Hepatic stellate cell (primary cell): ENCODE measurements around the gene PRDM1.
A peak's percentile ranks its signal among the peaks of the same experiment; 100 is the strongest.
"Not testable (repeated sequence)": the region's sequence is repeated elsewhere in the genome, so short reads cannot be mapped to it uniquely, and the experiment has no call there.

ENCODE experiments used
- DNase-seq: peaks from one replicate; pipeline ENCODE4 v3.0.0; 2011; ENCODE audit warnings: low spot score

PRDM1 gene

GRCh38 chr6:106138151-106138550 is 52.0 kb downstream of the PRDM1 start:
- no peak for DNase-seq

DNA sequence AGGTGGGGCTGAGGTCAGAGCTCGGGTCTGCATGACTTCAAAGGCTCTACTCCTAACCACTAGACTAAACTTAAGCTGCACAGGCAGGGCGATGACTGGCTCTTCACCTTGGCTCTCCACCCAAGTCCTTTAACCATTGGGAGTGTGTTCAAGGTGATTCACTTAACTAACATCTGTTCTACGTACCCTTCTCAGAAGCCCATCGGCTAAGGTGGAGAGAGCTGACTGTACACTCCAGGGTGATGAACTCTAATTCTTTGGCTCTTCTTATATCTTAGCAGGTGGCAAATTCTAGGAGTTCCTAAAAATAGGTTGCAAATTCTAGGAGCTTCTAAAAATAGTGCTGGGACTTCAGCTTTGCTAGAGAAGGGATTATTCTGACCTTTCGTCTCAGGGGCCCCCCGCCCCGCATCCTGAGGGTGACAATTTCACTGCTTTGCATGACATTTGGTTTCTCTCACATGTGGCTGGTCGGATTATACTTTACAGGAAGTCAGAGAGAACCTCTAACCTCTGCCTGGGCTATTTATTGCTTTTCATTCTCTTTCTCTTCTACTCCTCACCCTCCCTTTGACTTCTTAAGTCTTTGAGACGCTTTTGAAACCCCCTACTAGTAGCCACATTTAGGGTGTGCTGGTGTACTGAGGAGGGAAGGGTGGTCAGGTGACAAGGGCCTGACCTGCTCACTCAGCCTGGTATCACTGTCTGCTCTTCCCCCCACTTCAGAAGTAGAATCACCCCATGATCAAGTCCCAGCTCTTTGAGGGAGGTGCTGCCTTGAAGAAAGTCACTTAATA is 55.5 kb downstream of the PRDM1 start:
- no peak for DNase-seq

DNA sequence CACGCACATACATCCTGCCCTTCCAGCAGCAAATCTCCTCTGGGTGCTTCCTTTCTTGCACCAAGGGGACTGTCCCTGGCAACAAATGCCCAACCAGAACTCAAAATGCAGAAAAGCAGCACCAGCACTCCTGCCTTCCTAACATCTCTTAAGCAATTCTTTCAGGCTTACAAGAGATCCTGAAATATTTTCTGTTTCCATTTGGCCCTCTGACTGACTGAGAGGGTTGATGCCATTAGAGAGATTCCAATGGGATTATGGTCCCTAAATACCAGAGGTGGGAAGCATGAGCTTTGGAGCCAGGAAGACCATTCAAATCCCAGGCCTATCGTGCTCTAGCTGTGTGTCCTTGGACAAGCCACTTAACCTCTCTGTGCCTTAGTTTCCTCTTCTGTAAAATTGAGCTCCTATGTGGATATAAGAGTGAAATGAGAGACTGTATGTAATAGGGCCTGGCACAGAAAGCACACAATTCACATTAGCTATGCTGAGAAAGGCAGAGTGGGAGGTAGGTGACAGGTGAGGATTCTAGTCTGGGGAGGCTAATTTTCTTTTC is 56.8 kb downstream of the PRDM1 start:
- no peak for DNase-seq

DNA sequence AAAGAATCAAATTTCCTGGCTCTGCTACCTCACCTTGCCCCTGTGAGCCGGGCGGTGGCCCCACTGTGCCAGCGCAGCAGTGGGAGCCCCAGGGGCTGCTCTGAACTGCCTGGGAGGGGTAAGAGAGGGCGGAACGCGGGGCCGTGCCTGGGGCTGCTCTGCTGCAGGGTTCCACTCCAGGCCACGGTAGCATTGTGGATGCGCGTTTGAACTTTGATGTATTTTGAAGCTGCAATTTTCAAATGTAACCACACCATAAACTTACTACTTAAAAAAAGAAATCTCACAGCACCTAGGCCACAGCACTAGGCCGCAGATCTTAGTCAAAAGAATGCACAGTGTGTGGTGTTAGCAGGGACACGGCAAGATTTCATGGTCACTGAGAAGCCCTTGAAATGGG is 57.5 kb downstream of the PRDM1 start:
- DNase-seq, result no peak

DNA sequence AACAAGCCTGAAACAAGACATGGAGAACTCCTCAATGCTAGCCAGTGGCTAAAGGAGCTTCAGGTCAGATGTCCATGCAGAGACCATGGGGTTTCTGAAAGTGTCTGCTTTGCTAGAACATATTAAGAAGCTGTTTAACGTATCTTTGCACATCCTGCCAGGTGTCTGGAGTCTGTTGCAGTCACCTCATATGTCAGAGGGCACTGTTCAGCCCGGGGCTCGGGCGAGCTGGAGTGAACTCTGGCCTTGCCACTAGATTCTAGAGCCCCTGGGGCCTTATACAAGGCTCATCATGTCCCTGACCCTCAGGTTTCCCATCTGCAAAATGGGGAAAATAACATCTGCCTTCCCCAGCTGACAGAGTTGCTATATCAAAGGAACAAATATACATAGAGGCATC is 59.0 kb downstream of the PRDM1 start:
- DNase-seq, result no peak

DNA sequence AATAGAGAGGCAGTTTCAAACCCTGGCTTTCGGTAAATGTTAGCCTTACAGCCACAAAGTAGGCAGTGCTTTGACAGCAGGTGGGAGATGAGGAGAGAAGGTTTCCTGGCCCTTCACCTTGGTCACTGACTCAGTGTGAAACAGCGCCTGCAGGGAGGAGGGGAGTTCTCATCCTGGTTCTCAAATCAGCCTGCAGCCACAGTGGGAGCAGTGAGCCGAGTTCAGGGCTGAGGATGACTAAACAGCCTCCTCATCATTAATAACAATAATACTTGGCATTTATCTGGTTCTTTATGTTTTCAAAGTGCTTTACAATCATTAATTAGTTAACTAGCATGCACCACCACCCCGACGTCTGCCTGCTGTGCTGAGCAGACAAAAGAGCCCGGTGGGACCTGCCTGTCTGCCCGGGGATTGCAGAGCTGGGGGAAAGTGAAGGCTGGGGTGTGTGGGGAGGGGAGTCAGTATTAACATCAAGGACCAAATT is 59.6 kb downstream of the PRDM1 start:
- no peak for DNase-seq

DNA sequence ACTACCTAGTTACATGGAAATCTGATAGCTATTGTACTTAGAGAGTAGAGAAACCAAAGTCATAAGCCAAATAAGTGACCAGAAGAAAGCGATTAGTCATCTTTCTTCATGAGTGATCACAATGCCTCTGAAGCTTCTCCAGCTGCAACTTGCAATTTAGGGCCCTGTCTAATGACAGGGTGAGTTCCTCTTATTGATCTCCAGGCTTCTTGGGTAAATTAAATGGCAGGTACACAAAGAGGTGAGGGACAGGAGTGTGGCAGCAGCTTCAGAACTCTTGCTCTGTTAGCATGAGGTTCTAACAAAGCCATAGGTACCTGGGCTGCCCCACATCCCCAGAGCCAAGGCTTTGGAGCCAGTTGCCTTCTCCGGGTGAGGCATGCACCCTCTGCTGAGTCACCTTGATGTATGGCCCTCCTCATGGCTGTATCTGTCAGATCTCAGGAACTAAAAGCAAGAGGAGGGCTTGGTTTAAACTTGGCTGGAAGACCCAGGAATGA is 60.8 kb downstream of the PRDM1 start:
- peak; percentile 19 for DNase-seq

DNA sequence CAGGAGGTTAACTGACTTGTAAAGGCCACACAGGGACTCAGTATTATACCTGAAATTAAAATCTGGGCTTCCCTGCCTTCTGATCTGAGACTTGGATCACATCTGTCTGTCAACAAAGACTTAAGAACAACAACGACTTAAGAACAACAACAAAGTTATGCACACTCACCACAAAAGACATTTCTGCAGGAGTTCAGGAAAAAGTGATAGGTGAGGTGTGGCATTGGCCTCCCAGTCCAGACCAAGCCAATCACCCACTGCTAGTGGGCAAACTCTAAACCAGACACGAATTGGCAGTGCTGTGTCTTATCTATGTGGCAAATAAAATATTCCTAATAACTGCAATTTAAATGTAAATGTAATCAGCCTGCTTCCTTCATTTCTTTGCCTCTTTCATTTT is 61.3 kb downstream of the PRDM1 start:
- no peak for DNase-seq

DNA sequence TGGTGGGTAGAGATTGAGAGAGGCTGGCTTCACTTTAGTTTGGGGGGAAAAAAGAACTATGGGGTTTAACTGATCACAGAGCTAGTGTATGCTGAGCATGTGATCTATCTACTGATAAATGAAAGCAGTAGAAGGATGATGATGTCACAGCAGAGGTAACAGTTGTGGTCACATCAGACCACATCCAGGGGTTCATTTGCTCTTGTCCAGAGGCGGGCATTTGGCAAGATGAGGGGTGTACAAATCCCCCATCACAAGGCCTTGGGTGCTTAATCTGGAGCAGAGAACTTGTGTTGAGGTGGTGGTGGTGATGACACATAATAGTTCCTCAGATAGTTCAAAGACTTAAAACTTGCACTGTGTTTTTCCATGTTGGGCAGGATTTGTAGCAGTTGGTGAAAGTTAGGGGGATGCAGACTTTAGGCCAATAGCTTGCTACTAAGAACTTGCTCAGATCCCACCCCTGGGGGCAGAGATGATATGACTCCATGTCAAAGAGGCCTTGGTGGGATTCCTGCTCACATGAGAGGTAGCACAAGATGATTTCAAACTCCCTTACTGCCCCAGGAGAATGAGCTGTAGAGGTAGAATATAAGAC is 63.4 kb downstream of the PRDM1 start:
- DNase-seq, result no peak

DNA sequence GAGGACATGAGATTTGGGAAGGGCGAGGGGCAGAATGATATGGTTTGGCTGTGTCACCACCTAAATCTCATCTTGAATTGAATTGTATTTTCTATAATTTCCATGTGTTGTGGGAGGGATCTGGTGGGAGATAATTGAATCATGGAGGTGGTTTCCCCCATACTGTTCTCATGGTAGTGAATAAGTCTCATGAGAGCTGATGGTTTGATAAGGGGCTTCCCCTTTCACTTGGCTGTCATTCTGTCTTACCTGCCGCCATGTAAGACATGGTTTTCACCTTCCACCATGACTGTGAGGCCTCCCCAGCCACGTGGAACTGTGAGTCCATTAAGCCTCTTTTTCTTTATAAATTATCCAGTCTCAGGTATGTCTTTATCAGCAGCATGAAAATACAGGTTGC is 66.3 kb downstream of the PRDM1 start:
- DNase-seq, result not testable (repeated sequence)

DNA sequence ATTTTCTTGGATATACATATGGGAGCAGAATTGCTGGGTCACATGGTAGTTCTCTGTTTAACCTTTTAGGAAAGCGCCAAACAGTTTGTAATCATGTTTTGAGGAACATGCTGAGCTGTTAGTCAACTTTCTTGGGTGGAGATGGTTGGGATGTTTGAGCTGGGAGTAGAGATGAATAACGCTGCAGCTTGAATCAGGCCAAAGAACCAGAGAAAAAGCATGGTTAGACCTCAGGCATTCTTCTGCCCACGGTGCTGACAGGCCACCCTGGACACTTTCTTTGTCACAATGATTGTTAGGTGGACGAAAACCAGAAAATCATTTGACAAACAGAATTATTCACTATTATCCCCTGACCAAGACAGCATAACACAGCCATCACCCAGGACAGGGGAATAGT is 66.8 kb downstream of the PRDM1 start:
- DNase-seq, result no peak

DNA sequence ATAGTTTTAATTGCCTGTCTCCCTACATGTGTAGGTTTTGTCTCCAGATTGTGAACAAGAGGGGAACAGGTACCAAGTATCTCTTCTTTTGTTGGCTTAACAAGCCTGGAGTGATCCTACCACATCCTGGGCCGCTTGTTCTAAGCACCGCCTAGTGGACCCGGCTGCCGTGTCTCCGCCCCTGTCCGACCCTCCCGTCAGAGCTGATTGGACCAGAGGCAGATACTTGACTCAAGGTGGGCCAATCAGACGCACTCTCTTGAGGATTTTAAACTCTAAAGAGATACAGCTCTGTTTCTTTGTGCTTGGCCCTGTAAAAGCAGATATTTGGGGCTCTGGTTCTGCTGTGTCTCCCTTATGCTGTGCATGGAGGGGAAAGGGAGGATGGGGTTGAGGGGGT is 68.2 kb downstream of the PRDM1 start:
- no peak for DNase-seq

GRCh38 chr6:106155219-106155830 is 69.2 kb downstream of the PRDM1 start:
- no peak for DNase-seq

- no peak for DNase-seq
These were observed 70.3 kb downstream of the PRDM1 start for GRCh38 chr6:106156413-106156812.

GRCh38 chr6:106156863-106157262 is 70.7 kb downstream of the PRDM1 start:
- no peak for DNase-seq

- DNase-seq, result peak; percentile 14
These were observed 72.7 kb downstream of the PRDM1 start for GRCh38 chr6:106158816-106159215.
